Psoas muscle (tissue), 8 donors: Measurements from ENCODE around the gene PCYOX1L. TPM values are rescaled to one million over a fixed set of nuclear protein-coding genes. Genes with fewer than 3 reads are reported as not detected.

Source experiments
- ATAC-seq, 4 donors: fragments of 200-7000 bp; cut with Tn5 transposase; one replicate each; pipeline ENCODE4 v1.9.1; 2020; ENCODE audit warnings: moderate library complexity in 3 of 4, mild to moderate bottlenecking in 2 of 4
- DNase-seq, 2 donors: peaks; one replicate each; pipeline ENCODE4 v3.0.0-alpha.2; 2020
- H3K27ac ChIP-seq: fragments of 200-600 bp; one replicate; pipeline ENCODE4 v1.8.0; 2022
- H3K27me3 ChIP-seq, 3 donors: fragments of 200-600 bp in 1 of 3; one replicate each; pipeline versions ENCODE4 v1.6.1 to v1.8.0; 2013 to 2022; ENCODE audit warnings: low read length in 2 of 3, mild to moderate bottlenecking in 2 of 3, moderate library complexity in 1 of 3; ENCODE audit not compliant: insufficient read depth in 3 of 3
- H3K36me3 ChIP-seq, 2 donors: fragments of 200-600 bp in 1 of 2; one replicate each; pipeline versions ENCODE4 v1.6.1 to v1.8.0; 2013 to 2022; ENCODE audit warnings: low read depth in 1 of 2, mild to moderate bottlenecking in 1 of 2, moderate library complexity in 1 of 2; ENCODE audit not compliant: insufficient read depth in 1 of 2
- H3K4me1 ChIP-seq: fragments of 200-600 bp; one replicate; pipeline ENCODE4 v1.8.0; 2022
- H3K4me3 ChIP-seq: fragments of 200-600 bp; one replicate; pipeline ENCODE4 v1.8.0; 2022; ENCODE audit warnings: mild to moderate bottlenecking
- H3K9me3 ChIP-seq: fragments of 200-600 bp; one replicate; pipeline ENCODE4 v1.8.0; 2022
- CTCF ChIP-seq: fragments of 200-600 bp; IDR thresholded peaks from one replicate; pipeline ENCODE4 v1.8.0; 2022; ENCODE audit warnings: antibody characterized with exemption
- WGBS, 3 donors: extraction: QIAGEN DNeasy Blood & Tissue Kit; methylation state at CpG; one replicate each; pipeline versions ENCODE4 v1.1.6 to v1.1.7; 2013; 5-methylcytosine and 5-hydroxymethylcytosine counted together
- intact Hi-C, 2 donors: fragments of 100-400 bp; cut with DNase I; formaldehyde crosslinking; loops; one replicate each; pipeline versions ENCODE4 v1.11.0 to v1.14.2; 2022
- polyA plus RNA-seq, 3 donors: library from polyadenylated mRNA; stranded (reverse); fragments of 200-250 nt; gene quantifications; one replicate each; pipeline ENCODE4 v1.2.3, GENCODE V29; 2013
- total RNA-seq, 4 donors: library from RNA; stranded (reverse); fragmentation: NEBNext Ultra II Directional in 2 of 4; extraction: Animal tissue kit (Norgen Biotek cat#: 25700) in 2 of 4; gene quantifications; one replicate each; pipeline versions ENCODE4 v1.2.1 to v1.2.4, GENCODE V29; 2021 to 2023
- donor health status: healthy with polysubstance abuse.
- donor health status: DM: no; HTN: no; CAD: no; lungs with moderate emphysema.
- donor health status: Bipolar disorder and iron deficiency.
- donor health status: healthy.
- donor health status: DM: yes; HTN: yes; CAD: no.
- donor health status: DM: no; HTN: no; CAD: no.
- donor health status: DM: no; HTN: no; CAD: no.
- donor health status: DM: yes; HTN: yes; CAD: no.

Gene PCYOX1L
- total and polyA plus RNA-seq, 7 donors: 0.28 to 2.7 (median 0.70) TPM

DNA sequence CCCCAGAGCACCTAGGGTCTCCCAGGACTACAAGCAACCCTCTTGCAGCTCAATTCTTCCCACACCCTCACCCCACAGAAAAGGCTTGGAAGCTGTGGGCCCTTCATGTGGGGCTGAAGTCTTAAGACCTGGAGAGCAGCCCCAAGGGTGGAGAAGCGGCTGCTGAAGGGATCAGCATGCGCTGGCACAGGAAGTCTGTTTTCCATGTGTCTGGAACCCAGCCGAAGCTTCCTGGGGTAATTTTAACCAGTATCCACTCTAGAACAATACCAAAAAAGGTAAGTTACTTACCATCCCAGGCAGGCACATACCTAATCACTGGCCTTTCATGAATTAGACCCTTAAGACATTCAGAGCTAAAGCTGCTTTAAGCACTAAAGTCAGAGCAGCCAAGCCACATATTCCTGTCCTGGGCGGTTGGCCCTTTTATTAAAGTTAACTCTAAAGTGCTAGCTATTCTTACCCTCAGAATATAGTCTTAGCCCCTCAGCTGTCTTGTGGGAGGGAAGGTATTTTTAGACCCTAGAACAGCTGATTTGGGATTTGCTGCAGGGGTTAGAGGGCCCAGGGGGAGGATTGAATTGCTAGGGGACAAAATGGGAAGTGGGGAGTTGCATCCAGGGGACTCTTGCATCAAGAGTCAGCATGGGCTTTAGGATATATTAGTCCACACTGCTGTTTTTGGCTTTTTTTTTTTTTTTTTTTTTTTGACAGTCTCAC lies 14.4 kb downstream of the PCYOX1L start:
- TF ChIP-seq CTCF: no peak
- H3K4me1 ChIP-seq: peaks cover 9% of the 10 kb centered on the region
- ATAC-seq: no peak
- no peaks in the 10 kb centered on the region for H3K9me3 ChIP-seq
- WGBS, 3 donors: 41 to 50% (median 47%) methylated on average over 4 of the region's 4 CpGs
- H3K27ac ChIP-seq: peak overlapping the region; percentile 21
- no peaks in the 10 kb centered on the region for H3K27me3 ChIP-seq
- intact Hi-C loops: no loop called here
- H3K4me3 ChIP-seq: no peak overlapping the region
- H3K36me3 ChIP-seq: no peaks in the 10 kb centered on the region
- DNase-seq: no peak

DNA sequence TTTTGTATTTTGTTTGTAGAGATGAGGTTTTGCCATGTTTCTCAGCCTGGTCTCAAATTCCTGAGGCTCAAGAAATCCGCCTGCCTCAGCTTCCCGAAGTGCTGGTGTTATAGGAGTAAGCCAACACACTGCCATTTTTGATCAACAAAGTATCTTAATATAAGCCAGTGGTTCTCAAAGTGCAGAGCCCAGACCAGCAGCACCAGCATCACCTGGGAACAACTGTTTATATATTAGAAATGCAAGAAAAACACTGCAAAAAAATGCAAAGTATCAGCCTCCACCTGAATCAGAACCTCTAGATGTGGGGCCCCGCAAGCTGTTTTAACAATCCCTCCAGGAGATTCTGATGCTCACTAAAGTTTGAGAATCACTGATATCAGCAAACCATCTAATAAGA lies 15.1 kb downstream of the PCYOX1L start:
- Histone ChIP-seq H3K4me3 (no peak overlapping the region), H3K4me1 (peaks cover 9% of the 10 kb centered on the region), H3K27ac (no peak overlapping the region), H3K9me3 (no peaks in the 10 kb centered on the region), H3K27me3 (no peaks in the 10 kb centered on the region), H3K36me3 (no peaks in the 10 kb centered on the region)
- DNase-seq: no peak
- 84 to 93% (median 93%) methylated on average over 3 of the region's 3 CpGs for WGBS, 3 donors
- ATAC-seq: no peak
- intact Hi-C loops: no loop called here
- no peak for TF ChIP-seq CTCF

- H3K36me3 ChIP-seq: no peaks in the 10 kb centered on the region
Observed at GRCh38 chr5:149374303-149374702, 16.5 kb downstream of the PCYOX1L start.

GRCh38 chr5:149374801-149375200 lies 17.0 kb downstream of the PCYOX1L start:
- H3K4me1 ChIP-seq: peaks cover 9% of the 10 kb centered on the region
- no peaks in the 10 kb centered on the region for H3K27me3 ChIP-seq
- intact Hi-C loops: no loop called here
- no peak overlapping the region for H3K4me3 ChIP-seq
- DNase-seq (no peak), ATAC-seq (no peak)
- H3K9me3 ChIP-seq: no peaks in the 10 kb centered on the region
- H3K36me3 ChIP-seq: no peaks in the 10 kb centered on the region
- TF ChIP-seq CTCF: no peak
- no peak overlapping the region for H3K27ac ChIP-seq
- WGBS, 3 donors: 83 to 92% (median 84%) methylated on average over 3 of the region's 3 CpGs

More at GRCh38 chr5:149374303-149374702, 16.5 kb downstream of the PCYOX1L start:
- Histone ChIP-seq H3K4me1 (peaks cover 9% of the 10 kb centered on the region), H3K27me3 (no peaks in the 10 kb centered on the region), H3K9me3 (no peaks in the 10 kb centered on the region), H3K27ac (no peak overlapping the region), H3K4me3 (no peak overlapping the region)
- DNase-seq: no peak
- no peak for TF ChIP-seq CTCF
- ATAC-seq: no peak
- intact Hi-C loops: no loop called here
- 95 to 96% (median 96%) methylated on average over 20 of the region's 20 CpGs for WGBS, 3 donors

GRCh38 chr5:149375434-149375833 lies 17.6 kb downstream of the PCYOX1L start:
- WGBS, 3 donors: 85 to 88% (median 87%) methylated on average over 6 of the region's 6 CpGs
- H3K9me3 ChIP-seq: no peaks in the 10 kb centered on the region

More at GRCh38 chr5:149375434-149375833, 17.6 kb downstream of the PCYOX1L start:
- ATAC-seq: no peak
- no peak for TF ChIP-seq CTCF
- DNase-seq: no peak
- no peaks in the 10 kb centered on the region for H3K36me3 ChIP-seq
- H3K27ac ChIP-seq: no peak overlapping the region
- H3K27me3 ChIP-seq: no peaks in the 10 kb centered on the region
- peaks cover 9% of the 10 kb centered on the region for H3K4me1 ChIP-seq
- intact Hi-C loops: no loop called here
- H3K4me3 ChIP-seq: no peak overlapping the region
